Small intestine (tissue), 7 donors: Measurements from ENCODE around the gene NDUFS8. TPM values are rescaled to one million over a fixed set of nuclear protein-coding genes. Genes with fewer than 3 reads are reported as not detected.

Experiments
- DNase-seq, 2 donors: peaks; one replicate each; pipeline versions ENCODE4 v3.0.0 to v3.0.0-alpha.2; 2013
- FAIRE-seq: peaks from 2 replicates; lab custom pipeline; 2012; peaks lifted over from hg19 to GRCh38; lab: Jason Lieb, UNC
- H3K27ac ChIP-seq, 3 donors: one replicate each; pipeline ENCODE4 v1.5.1; 2013; ENCODE audit warnings: low read length in 2 of 3, mild to moderate bottlenecking in 2 of 3, control low read depth in 1 of 3, inconsistent platforms in 1 of 3, low read depth in 1 of 3, moderate library complexity in 1 of 3
- H3K27me3 ChIP-seq, 3 donors: one replicate each; pipeline ENCODE4 v1.6.1; 2013; ENCODE audit warnings: low read length in 3 of 3, inconsistent platforms in 1 of 3; ENCODE audit not compliant: control insufficient read depth in 3 of 3, insufficient read depth in 3 of 3
- H3K36me3 ChIP-seq, 3 donors: one replicate each; pipeline ENCODE4 v1.6.1; 2013; ENCODE audit warnings: low read length in 3 of 3, inconsistent platforms in 1 of 3, low read depth in 1 of 3, mild to moderate bottlenecking in 1 of 3, moderate library complexity in 1 of 3; ENCODE audit not compliant: control insufficient read depth in 3 of 3, insufficient read depth in 2 of 3
- H3K4me1 ChIP-seq, 3 donors: one replicate each; pipeline ENCODE4 v1.6.1; 2013; ENCODE audit warnings: low read length in 2 of 3, inconsistent platforms in 1 of 3, low read depth in 1 of 3, mild to moderate bottlenecking in 1 of 3, moderate library complexity in 1 of 3; ENCODE audit not compliant: control insufficient read depth in 3 of 3, insufficient read depth in 2 of 3
- H3K4me3 ChIP-seq, 3 donors: one replicate each; pipeline ENCODE4 v1.5.1; 2013; ENCODE audit warnings: low read length in 3 of 3, control low read depth in 1 of 3, inconsistent platforms in 1 of 3, low read depth in 1 of 3, mild to moderate bottlenecking in 1 of 3, moderate library complexity in 1 of 3
- H3K9me3 ChIP-seq, 2 donors: one replicate each; pipeline ENCODE4 v1.6.1; 2013; ENCODE audit warnings: low read depth in 1 of 2, low read length in 1 of 2; ENCODE audit not compliant: control insufficient read depth in 2 of 2, insufficient read depth in 1 of 2
- WGBS, 3 donors: extraction: QIAGEN DNeasy Blood & Tissue Kit; methylation state at CpG; one replicate each; pipeline ENCODE4 v1.1.7; 2013; 5-methylcytosine and 5-hydroxymethylcytosine counted together
- polyA plus RNA-seq, 4 donors: library from polyadenylated mRNA; stranded (reverse) in 3 of 4; unstranded in 1 of 4; fragments of 200-250 nt in 3 of 4; fragments of 120-200 nt in 1 of 4; gene quantifications; one replicate each; pipeline versions ENCODE4 v1.2.1 to v1.2.3, GENCODE V29; 2013
- donor health status: healthy with polysubstance abuse.
- donor health status: control.
- donor health status: control.
- donor health status: Bipolar disorder and iron deficiency.
- donor health status: healthy.

NDUFS8 gene
- polyA plus RNA-seq, 4 donors: 71.4 to 290 (median 203) TPM

- Histone ChIP-seq H3K27ac (no peak overlapping the region), H3K4me3 (no peak overlapping the region), H3K27me3 (no peaks in the 10 kb centered on the region), H3K9me3 (no peaks in the 10 kb centered on the region), H3K4me1 (no peaks in the 10 kb centered on the region), H3K36me3 (peaks cover 13 to 84% (median 25%) of the 10 kb centered on the region in 3 donors)
- DNase-seq (no peak), FAIRE-seq (no peak)
- WGBS, 3 donors: 91 to 97% (median 94%) methylated on average over 5 of the region's 5 CpGs
Observed at GRCh38 chr11:68067991-68068390, 37.5 kb downstream of the NDUFS8 start.

- H3K4me1 ChIP-seq: no peaks in the 10 kb centered on the region
- FAIRE-seq: no peak
- no peaks in the 10 kb centered on the region for H3K9me3 ChIP-seq
- H3K27me3 ChIP-seq: no peaks in the 10 kb centered on the region
- peaks cover 9 to 71% (median 21%) of the 10 kb centered on the region in 3 donors for H3K36me3 ChIP-seq
- no peak overlapping the region for H3K4me3 ChIP-seq
- WGBS, 3 donors: 76 to 83% (median 82%) methylated on average over 3 of the region's 3 CpGs
- DNase-seq: no peak
- H3K27ac ChIP-seq: no peak overlapping the region
Observed at GRCh38 chr11:68071281-68072048, 41.0 kb downstream of the NDUFS8 start.

GRCh38 chr11:68074584-68075352 is 44.3 kb downstream of the NDUFS8 start:
- Histone ChIP-seq H3K4me3 (no peak overlapping the region), H3K27ac (no peak overlapping the region), H3K9me3 (no peaks in the 10 kb centered on the region), H3K36me3 (peaks cover 1 to 62% (median 15%) of the 10 kb centered on the region in 3 donors), H3K4me1 (no peaks in the 10 kb centered on the region), H3K27me3 (no peaks in the 10 kb centered on the region)
- 80 to 85% (median 81%) methylated on average over 10 of the region's 10 CpGs for WGBS, 3 donors
- no peak for FAIRE-seq
- DNase-seq: no peak

GRCh38 chr11:68076371-68077042 is 46.0 kb downstream of the NDUFS8 start:
- DNase-seq (no peak), FAIRE-seq (no peak)
- no peak overlapping the region for H3K4me3 ChIP-seq
- no peaks in the 10 kb centered on the region for H3K9me3 ChIP-seq
- peaks cover 2 to 70% (median 15%) of the 10 kb centered on the region in 3 donors for H3K36me3 ChIP-seq
- H3K27me3 ChIP-seq: no peaks in the 10 kb centered on the region
- H3K4me1 ChIP-seq: no peaks in the 10 kb centered on the region
- no peak overlapping the region for H3K27ac ChIP-seq
- 71 to 75% (median 74%) methylated on average over 11 of the region's 11 CpGs for WGBS, 3 donors

GRCh38 chr11:68077617-68078582 is 47.4 kb downstream of the NDUFS8 start:
- WGBS, 3 donors: 81 to 83% (median 83%) methylated on average over 8 of the region's 8 CpGs
- no peak for FAIRE-seq
- H3K27ac ChIP-seq: no peak overlapping the region
- peaks cover 2 to 63% (median 17%) of the 10 kb centered on the region in 3 donors for H3K36me3 ChIP-seq
- H3K4me1 ChIP-seq: no peaks in the 10 kb centered on the region
- H3K4me3 ChIP-seq: no peak overlapping the region
- DNase-seq: no peak
- H3K9me3 ChIP-seq: no peaks in the 10 kb centered on the region
- no peaks in the 10 kb centered on the region for H3K27me3 ChIP-seq

GRCh38 chr11:68080860-68081259 is 50.4 kb downstream of the NDUFS8 start:
- Histone ChIP-seq H3K36me3 (peaks cover 2 to 57% (median 9%) of the 10 kb centered on the region in 3 donors), H3K9me3 (no peaks in the 10 kb centered on the region), H3K27me3 (no peaks in the 10 kb centered on the region), H3K27ac (no peak overlapping the region), H3K4me3 (no peak overlapping the region), H3K4me1 (no peaks in the 10 kb centered on the region)
- WGBS, 3 donors: 92 to 96% (median 95%) methylated on average over 8 of the region's 8 CpGs
- no peak for DNase-seq
- no peak for FAIRE-seq

- peaks cover 2 to 57% (median 9%) of the 10 kb centered on the region in 3 donors for H3K36me3 ChIP-seq
- 91 to 94% (median 92%) methylated on average over 9 of the region's 9 CpGs for WGBS, 3 donors
- FAIRE-seq (no peak), DNase-seq (no peak)
- H3K4me3 ChIP-seq: no peak overlapping the region
- H3K9me3 ChIP-seq: no peaks in the 10 kb centered on the region
- H3K27ac ChIP-seq: no peak overlapping the region
- H3K4me1 ChIP-seq: no peaks in the 10 kb centered on the region
- no peaks in the 10 kb centered on the region for H3K27me3 ChIP-seq
Observed at GRCh38 chr11:68081691-68082090, 51.2 kb downstream of the NDUFS8 start.
